ENCODE results near the gene PALMD. TPM values are rescaled to one million over a fixed set of nuclear protein-coding genes. Genes with fewer than 3 reads are reported as not detected.

PALMD gene
- total RNA-seq, 1 experiment from 2014 or later = 75.1 TPM

GRCh38 chr1:99659755-99660210 is 13.9 kb downstream of the PALMD start:
- peak; percentile 93 for DNase-seq (ENCODE audit: low read depth)

- DNase-seq (ENCODE audit: low read depth) = no peak
Observed at GRCh38 chr1:99660496-99660895, 14.6 kb downstream of the PALMD start.

- DNase-seq (ENCODE audit: low read depth) = no peak
Observed at GRCh38 chr1:99661780-99662179, 15.9 kb downstream of the PALMD start.

- DNase-seq (ENCODE audit: low read depth) = peak; percentile 86
Observed at GRCh38 chr1:99662539-99663080, 16.7 kb downstream of the PALMD start.

GRCh38 chr1:99663501-99663900 is 17.6 kb downstream of the PALMD start:
- no peak for DNase-seq (ENCODE audit: low read depth)

GRCh38 chr1:99665212-99665611 is 19.3 kb downstream of the PALMD start:
- no peak for DNase-seq (ENCODE audit: low read depth)

GRCh38 chr1:99669376-99669775 is 23.5 kb downstream of the PALMD start:
- DNase-seq (ENCODE audit: low read depth) = no peak

GRCh38 chr1:99669821-99670220 is 23.9 kb downstream of the PALMD start:
- no peak for DNase-seq (ENCODE audit: low read depth)

- no peak for DNase-seq (ENCODE audit: low read depth)
Observed at GRCh38 chr1:99670583-99670982, 24.7 kb downstream of the PALMD start.

GRCh38 chr1:99672038-99672437 is 26.1 kb downstream of the PALMD start:
- no peak for DNase-seq (ENCODE audit: low read depth)

GRCh38 chr1:99672530-99673213 is 26.8 kb downstream of the PALMD start:
- DNase-seq (ENCODE audit: low read depth) = peak; percentile 76

GRCh38 chr1:99673315-99673714 is 27.4 kb downstream of the PALMD start:
- no peak for DNase-seq (ENCODE audit: low read depth)

- DNase-seq (ENCODE audit: low read depth) = peak; percentile 52
Observed at GRCh38 chr1:99674115-99675064, 28.5 kb downstream of the PALMD start.

- no peak for DNase-seq (ENCODE audit: low read depth)
Observed at GRCh38 chr1:99675292-99675691, 29.4 kb downstream of the PALMD start.

GRCh38 chr1:99675994-99676393 is 30.1 kb downstream of the PALMD start:
- no peak for DNase-seq (ENCODE audit: low read depth)

- DNase-seq (ENCODE audit: low read depth) = no peak
Observed at GRCh38 chr1:99676876-99677275, 31.0 kb downstream of the PALMD start.

- peak; percentile 43 for DNase-seq (ENCODE audit: low read depth)
Observed at GRCh38 chr1:99677416-99677815, 31.5 kb downstream of the PALMD start.

GRCh38 chr1:99680270-99680669 is 34.4 kb downstream of the PALMD start:
- peak; percentile 85 for DNase-seq (ENCODE audit: low read depth)

GRCh38 chr1:99681583-99681982 is 35.7 kb downstream of the PALMD start:
- peak; percentile 95 for DNase-seq (ENCODE audit: low read depth)

GRCh38 chr1:99682291-99682751 is 36.4 kb downstream of the PALMD start:
- DNase-seq (ENCODE audit: low read depth) = peak; percentile 99

- DNase-seq (ENCODE audit: low read depth) = peak; percentile 100
Observed at GRCh38 chr1:99685516-99686180, 39.7 kb downstream of the PALMD start.

GRCh38 chr1:99691175-99691574 is 45.3 kb downstream of the PALMD start:
- no peak for DNase-seq (ENCODE audit: low read depth)

Measured in LHCN-M2 (cell line).